NCI-H1694 (cell line): ENCODE data around the gene PCNX2.

Experiments
- DNase-seq: peaks from one replicate; lab custom pipeline; 2025; lab: John Stamatoyannopoulos, UW

Gene PCNX2

GRCh38 chr1:233057836-233058235, 237.7 kb downstream of the PCNX2 start:
- no peak for DNase-seq

- no peak for DNase-seq
Observed at GRCh38 chr1:233055879-233056641, 239.5 kb downstream of the PCNX2 start.

- no peak for DNase-seq
Observed at GRCh38 chr1:233045588-233045987, 249.9 kb downstream of the PCNX2 start.

- no peak for DNase-seq
Observed at GRCh38 chr1:233042834-233043233, 252.7 kb downstream of the PCNX2 start.

GRCh38 chr1:233040494-233040893, 255.0 kb downstream of the PCNX2 start:
- no peak for DNase-seq

GRCh38 chr1:233038581-233038980, 256.9 kb downstream of the PCNX2 start:
- no peak for DNase-seq

GRCh38 chr1:233037843-233038242, 257.7 kb downstream of the PCNX2 start:
- DNase-seq: no peak

GRCh38 chr1:233034836-233035235, 260.7 kb downstream of the PCNX2 start:
- DNase-seq: no peak

GRCh38 chr1:233033361-233033760, 262.2 kb downstream of the PCNX2 start:
- no peak for DNase-seq

- no peak for DNase-seq
Observed at GRCh38 chr1:233032916-233033315, 262.6 kb downstream of the PCNX2 start.

- DNase-seq: no peak
Observed at GRCh38 chr1:233031521-233031920, 264.0 kb downstream of the PCNX2 start.

- no peak for DNase-seq
Observed at GRCh38 chr1:233027046-233027445, 268.5 kb downstream of the PCNX2 start.

GRCh38 chr1:233025567-233025966, 270.0 kb downstream of the PCNX2 start:
- no peak for DNase-seq

GRCh38 chr1:233025157-233025556, 270.4 kb downstream of the PCNX2 start:
- DNase-seq: no peak

GRCh38 chr1:233024199-233024598, 271.3 kb downstream of the PCNX2 start:
- DNase-seq: no peak

GRCh38 chr1:233022246-233022645, 273.3 kb downstream of the PCNX2 start:
- DNase-seq: no peak

GRCh38 chr1:233020426-233020825, 275.1 kb downstream of the PCNX2 start:
- DNase-seq: no peak

- DNase-seq: no peak
Observed at GRCh38 chr1:233019778-233020325, 275.7 kb downstream of the PCNX2 start.

- no peak for DNase-seq
Observed at GRCh38 chr1:233019083-233019482, 276.4 kb downstream of the PCNX2 start.

- no peak for DNase-seq
Observed at GRCh38 chr1:233016798-233017197, 278.7 kb downstream of the PCNX2 start.

GRCh38 chr1:233015965-233016364, 279.6 kb downstream of the PCNX2 start:
- no peak for DNase-seq

GRCh38 chr1:233012021-233012420, 283.5 kb downstream of the PCNX2 start:
- no peak for DNase-seq

- DNase-seq: no peak
Observed at GRCh38 chr1:233010146-233010545, 285.4 kb downstream of the PCNX2 start.

GRCh38 chr1:233006541-233006973, 289.0 kb downstream of the PCNX2 start:
- no peak for DNase-seq
